ENCODE results near the gene CXCL17. TPM values are rescaled to one million over a fixed set of nuclear protein-coding genes. Genes with fewer than 3 reads are reported as not detected.

CXCL17 gene
- total and polyA plus RNA-seq, 9 donors = 0.44 to 0.86 TPM; not detected in 7

- peaks cover 33% of the 10 kb centered on the region for H3K4me1 ChIP-seq (ENCODE audit: control insufficient read depth, insufficient read depth, low read length)
- peaks cover 11% of the 10 kb centered on the region for H3K27me3 ChIP-seq (ENCODE audit: control insufficient read depth, insufficient read depth, low read length)
- no peak for DNase-seq
- H3K9me3 ChIP-seq (replicated peaks; ENCODE audit: control insufficient read depth, low read depth, low read length) = no peaks in the 10 kb centered on the region
- no peak overlapping the region for H3K4me3 ChIP-seq (ENCODE audit: low read length)
- no peak overlapping the region for H3K27ac ChIP-seq (ENCODE audit: low read length)
- WGBS (ENCODE audit: insufficient coverage) = 71% methylated on average over 6 of the region's 6 CpGs
- H3K36me3 ChIP-seq (ENCODE audit: control insufficient read depth, insufficient read depth, low read length) = no peaks in the 10 kb centered on the region
Observed at GRCh38 chr19:42419309-42419708, 23.4 kb downstream of the CXCL17 start.

- no peak overlapping the region for H3K4me3 ChIP-seq (ENCODE audit: low read length)
- no peaks in the 10 kb centered on the region for H3K27me3 ChIP-seq (ENCODE audit: control insufficient read depth, insufficient read depth, low read length)
- H3K9me3 ChIP-seq (replicated peaks; ENCODE audit: control insufficient read depth, low read depth, low read length) = no peaks in the 10 kb centered on the region
- 77% methylated on average over 2 of the region's 4 CpGs for WGBS (ENCODE audit: insufficient coverage)
- H3K36me3 ChIP-seq (ENCODE audit: control insufficient read depth, insufficient read depth, low read length) = peaks cover 11% of the 10 kb centered on the region
- peak overlapping the region; percentile 59 for H3K27ac ChIP-seq (ENCODE audit: low read length)
- DNase-seq = peak; percentile 57
- H3K4me1 ChIP-seq (ENCODE audit: control insufficient read depth, insufficient read depth, low read length) = peaks cover 25% of the 10 kb centered on the region
Observed at GRCh38 chr19:42412661-42413076, 30.1 kb downstream of the CXCL17 start.

- 53% methylated on average over 6 of the region's 7 CpGs for WGBS (ENCODE audit: insufficient coverage)
- H3K9me3 ChIP-seq (replicated peaks; ENCODE audit: control insufficient read depth, low read depth, low read length) = no peaks in the 10 kb centered on the region
- H3K27ac ChIP-seq (ENCODE audit: low read length) = peak overlapping the region; percentile 59
- peaks cover 11% of the 10 kb centered on the region for H3K36me3 ChIP-seq (ENCODE audit: control insufficient read depth, insufficient read depth, low read length)
- H3K27me3 ChIP-seq (ENCODE audit: control insufficient read depth, insufficient read depth, low read length) = no peaks in the 10 kb centered on the region
- H3K4me3 ChIP-seq (ENCODE audit: low read length) = no peak overlapping the region
- peak; percentile 56 for DNase-seq
- H3K4me1 ChIP-seq (ENCODE audit: control insufficient read depth, insufficient read depth, low read length) = peaks cover 25% of the 10 kb centered on the region
Observed at GRCh38 chr19:42412227-42412626, 30.5 kb downstream of the CXCL17 start.

GRCh38 chr19:42411581-42412178 is 31.1 kb downstream of the CXCL17 start:
- no peak overlapping the region for H3K4me3 ChIP-seq (ENCODE audit: low read length)
- H3K9me3 ChIP-seq (replicated peaks; ENCODE audit: control insufficient read depth, low read depth, low read length) = no peaks in the 10 kb centered on the region
- no peak for DNase-seq
- no peak overlapping the region for H3K27ac ChIP-seq (ENCODE audit: low read length)
- H3K4me1 ChIP-seq (ENCODE audit: control insufficient read depth, insufficient read depth, low read length) = peaks cover 25% of the 10 kb centered on the region
- no peaks in the 10 kb centered on the region for H3K27me3 ChIP-seq (ENCODE audit: control insufficient read depth, insufficient read depth, low read length)
- peaks cover 11% of the 10 kb centered on the region for H3K36me3 ChIP-seq (ENCODE audit: control insufficient read depth, insufficient read depth, low read length)
- WGBS (ENCODE audit: insufficient coverage) = 82% methylated on average over 6 of the region's 8 CpGs

- no peak overlapping the region for H3K27ac ChIP-seq (ENCODE audit: low read length)
- no peaks in the 10 kb centered on the region for H3K9me3 ChIP-seq (replicated peaks; ENCODE audit: control insufficient read depth, low read depth, low read length)
- no peaks in the 10 kb centered on the region for H3K27me3 ChIP-seq (ENCODE audit: control insufficient read depth, insufficient read depth, low read length)
- DNase-seq = no peak
- WGBS (ENCODE audit: insufficient coverage) = 93% methylated on average over 28 of the region's 30 CpGs
- H3K4me3 ChIP-seq (ENCODE audit: low read length) = no peak overlapping the region
- H3K4me1 ChIP-seq (ENCODE audit: control insufficient read depth, insufficient read depth, low read length) = peaks cover 25% of the 10 kb centered on the region
- H3K36me3 ChIP-seq (ENCODE audit: control insufficient read depth, insufficient read depth, low read length) = peaks cover 12% of the 10 kb centered on the region
Observed at GRCh38 chr19:42410371-42410770, 32.4 kb downstream of the CXCL17 start.

- no peaks in the 10 kb centered on the region for H3K27me3 ChIP-seq (ENCODE audit: control insufficient read depth, insufficient read depth, low read length)
- H3K4me3 ChIP-seq (ENCODE audit: low read length) = no peak overlapping the region
- WGBS (ENCODE audit: insufficient coverage) = 73% methylated on average over 6 of the region's 6 CpGs
- H3K36me3 ChIP-seq (ENCODE audit: control insufficient read depth, insufficient read depth, low read length) = peaks cover 19% of the 10 kb centered on the region
- DNase-seq = no peak
- H3K9me3 ChIP-seq (replicated peaks; ENCODE audit: control insufficient read depth, low read depth, low read length) = no peaks in the 10 kb centered on the region
- H3K27ac ChIP-seq (ENCODE audit: low read length) = no peak overlapping the region
- peaks cover 25% of the 10 kb centered on the region for H3K4me1 ChIP-seq (ENCODE audit: control insufficient read depth, insufficient read depth, low read length)
Observed at GRCh38 chr19:42409477-42409876, 33.3 kb downstream of the CXCL17 start.

GRCh38 chr19:42407816-42408175 is 35.0 kb downstream of the CXCL17 start:
- Histone ChIP-seq H3K4me3 (ENCODE audit: low read length) (no peak overlapping the region), H3K27ac (ENCODE audit: low read length) (no peak overlapping the region), H3K36me3 (ENCODE audit: control insufficient read depth, insufficient read depth, low read length) (peaks cover 17% of the 10 kb centered on the region), H3K4me1 (ENCODE audit: control insufficient read depth, insufficient read depth, low read length) (peaks cover 20% of the 10 kb centered on the region), H3K9me3 (replicated peaks; ENCODE audit: control insufficient read depth, low read depth, low read length) (no peaks in the 10 kb centered on the region), H3K27me3 (ENCODE audit: control insufficient read depth, insufficient read depth, low read length) (no peaks in the 10 kb centered on the region)
- WGBS (ENCODE audit: insufficient coverage) = 96% methylated on average over 10 of the region's 10 CpGs
- no peak for DNase-seq

GRCh38 chr19:42407085-42407815 is 35.5 kb downstream of the CXCL17 start:
- Histone ChIP-seq H3K36me3 (ENCODE audit: control insufficient read depth, insufficient read depth, low read length) (peaks cover 17% of the 10 kb centered on the region), H3K9me3 (replicated peaks; ENCODE audit: control insufficient read depth, low read depth, low read length) (no peaks in the 10 kb centered on the region)
- DNase-seq = no peak

GRCh38 chr19:42406111-42406510 is 36.6 kb downstream of the CXCL17 start:
- Histone ChIP-seq H3K9me3 (replicated peaks; ENCODE audit: control insufficient read depth, low read depth, low read length) (no peaks in the 10 kb centered on the region), H3K27me3 (ENCODE audit: control insufficient read depth, insufficient read depth, low read length) (no peaks in the 10 kb centered on the region), H3K36me3 (ENCODE audit: control insufficient read depth, insufficient read depth, low read length) (peaks cover 17% of the 10 kb centered on the region), H3K27ac (ENCODE audit: low read length) (no peak overlapping the region), H3K4me1 (ENCODE audit: control insufficient read depth, insufficient read depth, low read length) (peaks cover 16% of the 10 kb centered on the region), H3K4me3 (ENCODE audit: low read length) (no peak overlapping the region)
- no peak for DNase-seq
- WGBS (ENCODE audit: insufficient coverage) = 91% methylated on average over 9 of the region's 11 CpGs

More at GRCh38 chr19:42407085-42407815, 35.5 kb downstream of the CXCL17 start:
- H3K27ac ChIP-seq (ENCODE audit: low read length) = no peak overlapping the region
- H3K27me3 ChIP-seq (ENCODE audit: control insufficient read depth, insufficient read depth, low read length) = no peaks in the 10 kb centered on the region
- H3K4me3 ChIP-seq (ENCODE audit: low read length) = no peak overlapping the region
- 92% methylated on average over 13 of the region's 30 CpGs for WGBS (ENCODE audit: insufficient coverage)
- H3K4me1 ChIP-seq (ENCODE audit: control insufficient read depth, insufficient read depth, low read length) = peaks cover 18% of the 10 kb centered on the region

GRCh38 chr19:42403586-42403985 is 39.2 kb downstream of the CXCL17 start:
- H3K4me1 ChIP-seq (ENCODE audit: control insufficient read depth, insufficient read depth, low read length) = peaks cover 13% of the 10 kb centered on the region
- no peak for DNase-seq
- H3K4me3 ChIP-seq (ENCODE audit: low read length) = no peak overlapping the region
- H3K27me3 ChIP-seq (ENCODE audit: control insufficient read depth, insufficient read depth, low read length) = no peaks in the 10 kb centered on the region
- H3K27ac ChIP-seq (ENCODE audit: low read length) = no peak overlapping the region
- 84% methylated on average over 7 of the region's 10 CpGs for WGBS (ENCODE audit: insufficient coverage)
- no peaks in the 10 kb centered on the region for H3K9me3 ChIP-seq (replicated peaks; ENCODE audit: control insufficient read depth, low read depth, low read length)
- peaks cover 8% of the 10 kb centered on the region for H3K36me3 ChIP-seq (ENCODE audit: control insufficient read depth, insufficient read depth, low read length)
